Keratinocyte (primary cell): ENCODE data around the gene ST8SIA5. TPM values are rescaled to one million over a fixed set of nuclear protein-coding genes. Genes with fewer than 3 reads are reported as not detected.

Source experiments
- DNase-seq: peaks from one replicate; pipeline ENCODE4 v3.0.0-alpha.2; 2011; ENCODE audit warnings: low read depth, missing footprints, low spot score
- FAIRE-seq: peaks from 2 replicates; lab custom pipeline; 2011; peaks lifted over from hg19 to GRCh38; lab: Jason Lieb, UNC
- H2AFZ ChIP-seq: 2 replicates; pipeline ENCODE4 v1.6.0; 2012; ENCODE audit warnings: low read length, control low read depth, inconsistent platforms; ENCODE audit not compliant: control insufficient read depth
- H3K27ac ChIP-seq: 2 replicates; pipeline ENCODE4 v1.5.1; 2011; ENCODE audit warnings: low read length; ENCODE audit not compliant: control insufficient read depth, insufficient read depth
- H3K27me3 ChIP-seq: 3 replicates; pipeline ENCODE4 v1.6.0; 2011; ENCODE audit warnings: low read length; ENCODE audit not compliant: control insufficient read depth, insufficient read depth; ENCODE audit errors: extremely low read depth
- H3K36me3 ChIP-seq, 2 experiments: 2 replicates in 1 of 2; 3 replicates in 1 of 2; pipeline ENCODE4 v1.5.1; 2011; ENCODE audit warnings: low read length in 2 of 2, mild to moderate bottlenecking in 1 of 2; ENCODE audit not compliant: control insufficient read depth in 2 of 2, insufficient read depth in 2 of 2; ENCODE audit errors: extremely low read depth in 1 of 2
- H3K4me1 ChIP-seq: 3 replicates; pipeline ENCODE4 v1.5.1; 2011; ENCODE audit warnings: low read length; ENCODE audit not compliant: control insufficient read depth, insufficient read depth; ENCODE audit errors: extremely low read depth
- H3K4me2 ChIP-seq: 3 replicates; pipeline ENCODE4 v1.6.0; 2011; ENCODE audit warnings: low read depth, low read length; ENCODE audit not compliant: control insufficient read depth, insufficient read depth; ENCODE audit errors: extremely low read depth
- H3K4me3 ChIP-seq, 3 experiments: fragments of 200-600 bp in 1 of 3; sonication (generic) in 1 of 3; 2 replicates in 2 of 3; 3 replicates in 1 of 3; pipeline ENCODE4 v1.5.1; 2011 to 2016; ENCODE audit warnings: low read length in 3 of 3, mild to moderate bottlenecking in 3 of 3, control low read depth in 2 of 3, inconsistent platforms in 1 of 3, low read depth in 1 of 3, mixed read lengths in 1 of 3, mixed run types in 1 of 3, moderate library complexity in 1 of 3; ENCODE audit not compliant: control insufficient read depth in 2 of 3, insufficient read depth in 2 of 3; ENCODE audit errors: extremely low read depth in 1 of 3
- H3K79me2 ChIP-seq: 2 replicates; pipeline ENCODE4 v1.6.0; 2012; ENCODE audit warnings: low read length; ENCODE audit not compliant: control insufficient read depth, insufficient read depth
- H3K9ac ChIP-seq: 3 replicates; pipeline ENCODE4 v1.6.0; 2011; ENCODE audit warnings: low read length; ENCODE audit not compliant: control insufficient read depth, insufficient read depth; ENCODE audit errors: extremely low read depth
- H3K9me1 ChIP-seq: 3 replicates; pipeline ENCODE4 v1.6.0; 2011; ENCODE audit warnings: low read length; ENCODE audit not compliant: control insufficient read depth, insufficient read depth; ENCODE audit errors: extremely low read depth
- H3K9me3 ChIP-seq: 2 replicates; pipeline ENCODE4 v1.5.1; 2012; ENCODE audit warnings: low read depth, low read length; ENCODE audit not compliant: control insufficient read depth
- H4K20me1 ChIP-seq: 3 replicates; pipeline ENCODE4 v1.6.0; 2011; ENCODE audit warnings: low read length; ENCODE audit not compliant: control insufficient read depth, insufficient read depth; ENCODE audit errors: extremely low read depth
- CTCF ChIP-seq, 3 experiments: IDR thresholded peaks in 1 of 3; conservative IDR thresholded peaks in 1 of 3; optimal IDR thresholded peaks in 1 of 3; 2 replicates in 2 of 3; 3 replicates in 1 of 3; pipeline versions ENCODE3 to v1.5.1; 2011; ENCODE audit warnings: low read length in 3 of 3, mild to moderate bottlenecking in 3 of 3, moderate library complexity in 2 of 3, control low read depth in 1 of 3, inconsistent platforms in 1 of 3; ENCODE audit not compliant: insufficient read depth in 2 of 3; ENCODE audit errors: extremely low read depth in 1 of 3
- EZH2 ChIP-seq: IDR thresholded peaks from one replicate; pipeline ENCODE4 v1.6.1; 2012; ENCODE audit warnings: inconsistent platforms, mild to moderate bottlenecking, low read length, moderate library complexity
- dilution Hi-C: fragments of 300-500 bp; cut with MboI; formaldehyde crosslinking; loops from one replicate; pipeline ENCODE4 v1.7.0; 2020; ENCODE audit warnings: low sequenced_read_pairs; ENCODE audit not compliant: extremely low pct_ligation_motif_present
- polyA plus RNA-seq, 5 experiments: library from polyadenylated mRNA; depleted of rRNA in 3 of 5; stranded (reverse) in 3 of 5; stranded (forward) in 1 of 5; unstranded in 1 of 5; fragments of >200 nt; gene quantifications; 1 replicate in 1 of 5; 2 replicates in 3 of 5; 3 replicates in 1 of 5; pipeline versions ENCODE4 v1.2.1 to v1.2.3, GENCODE V29; 2011 to 2012; ENCODE audit warnings: missing spikeins in 2 of 5, low read depth in 1 of 5, low replicate concordance in 1 of 5

The ST8SIA5 gene
- polyA plus RNA-seq, 1 donor (not counting 4 experiments of a cell fraction or from before 2014, with no cell fraction given): under 0.01 TPM

GRCh38 chr18:46656326-46657114, 100.3 kb downstream of the ST8SIA5 start:
- peaks cover 5% of the 10 kb centered on the region for H3K27me3 ChIP-seq
- no peaks in the 10 kb centered on the region for H3K9me3 ChIP-seq
- H4K20me1 ChIP-seq: no peaks in the 10 kb centered on the region
- dilution Hi-C loops: no loop called here
- no peak overlapping the region for H3K4me2 ChIP-seq
- no peaks in the 10 kb centered on the region for H3K36me3 ChIP-seq
- DNase-seq: no peak
- TF ChIP-seq CTCF (optimal IDR thresholded peaks at IDR 0.05 in 1 of 3, IDR thresholded peaks at IDR 0.05 in 1 of 3, conservative IDR thresholded peaks at IDR 0.05 in 1 of 3; ENCODE audit: extremely low read depth in 1 of 3, insufficient read depth in 2 of 3, low read length in 3 of 3) (no peak), EZH2 (no peak)
- H2AFZ ChIP-seq: no peak overlapping the region
- H3K9me1 ChIP-seq: no peaks in the 10 kb centered on the region
- no peak overlapping the region for H3K9ac ChIP-seq
- no peak for FAIRE-seq
- H3K4me3 ChIP-seq: no peak overlapping the region
- H3K27ac ChIP-seq: no peak overlapping the region
- H3K79me2 ChIP-seq: no peaks in the 10 kb centered on the region
- no peaks in the 10 kb centered on the region for H3K4me1 ChIP-seq

GRCh38 chr18:46652372-46652771, 104.5 kb downstream of the ST8SIA5 start:
- no peaks in the 10 kb centered on the region for H3K79me2 ChIP-seq
- no peak overlapping the region for H3K4me3 ChIP-seq
- DNase-seq (no peak), FAIRE-seq (no peak)
- no peaks in the 10 kb centered on the region for H3K4me1 ChIP-seq
- no peaks in the 10 kb centered on the region for H3K36me3 ChIP-seq
- TF ChIP-seq EZH2: no peak
- no peak for TF ChIP-seq CTCF (optimal IDR thresholded peaks at IDR 0.05 in 1 of 3, IDR thresholded peaks at IDR 0.05 in 1 of 3, conservative IDR thresholded peaks at IDR 0.05 in 1 of 3; ENCODE audit: extremely low read depth in 1 of 3, insufficient read depth in 2 of 3, low read length in 3 of 3)
- H3K9me1 ChIP-seq: no peaks in the 10 kb centered on the region
- H4K20me1 ChIP-seq: no peaks in the 10 kb centered on the region
- peaks cover 14% of the 10 kb centered on the region for H3K27me3 ChIP-seq
- dilution Hi-C loops: no loop called here
- H3K9me3 ChIP-seq: no peaks in the 10 kb centered on the region
- H3K27ac ChIP-seq: no peak overlapping the region
- no peak overlapping the region for H2AFZ ChIP-seq
- no peak overlapping the region for H3K4me2 ChIP-seq
- no peak overlapping the region for H3K9ac ChIP-seq
